Astrocyte of the hippocampus (primary cell): ENCODE results near the gene KCNK15.

ENCODE experiments used
- DNase-seq: peaks from one replicate; pipeline ENCODE4 v3.0.0; 2011; ENCODE audit warnings: low read depth, low spot score

The KCNK15 gene

GRCh38 chr20:44735816-44736169, 9.9 kb upstream of the KCNK15 start:
- DNase-seq = no peak

GRCh38 chr20:44736170-44737021, 9.3 kb upstream of the KCNK15 start:
- DNase-seq = peak; percentile 72

GRCh38 chr20:44737116-44737515, 8.5 kb upstream of the KCNK15 start:
- no peak for DNase-seq

- DNase-seq = peak; percentile 71
These were observed 6.7 kb upstream of the KCNK15 start for GRCh38 chr20:44738813-44739477.

GRCh38 chr20:44739942-44740341, 5.7 kb upstream of the KCNK15 start:
- no peak for DNase-seq

- DNase-seq = no peak
These were observed 3.2 kb upstream of the KCNK15 start for GRCh38 chr20:44742304-44743079.

- no peak for DNase-seq
These were observed 2.5 kb upstream of the KCNK15 start for GRCh38 chr20:44743080-44743701.

- DNase-seq = no peak
These were observed 1.6 kb upstream of the KCNK15 start for GRCh38 chr20:44743916-44744655.

GRCh38 chr20:44745122-44745597, 505 bp upstream of the KCNK15 start:
- DNase-seq = no peak

GRCh38 chr20:44746367-44747165, 901 bp downstream of the KCNK15 start:
- no peak for DNase-seq

- peak; percentile 91 for DNase-seq
These were observed 1.7 kb downstream of the KCNK15 start for GRCh38 chr20:44747166-44748004.

- no peak for DNase-seq
These were observed 2.3 kb downstream of the KCNK15 start for GRCh38 chr20:44748005-44748370.

GRCh38 chr20:44750081-44750805, 4.6 kb downstream of the KCNK15 start:
- DNase-seq = no peak

- DNase-seq = no peak
These were observed 6.7 kb downstream of the KCNK15 start for GRCh38 chr20:44752099-44752931.

- DNase-seq = no peak
These were observed 8.9 kb downstream of the KCNK15 start for GRCh38 chr20:44754554-44754953.

GRCh38 chr20:44756011-44756688, 10.5 kb downstream of the KCNK15 start:
- DNase-seq = no peak

GRCh38 chr20:44756956-44757355, 11.3 kb downstream of the KCNK15 start:
- DNase-seq = no peak
